ENCODE data around the gene MIXL1.
"Not testable (repeated sequence)": the region's sequence is repeated elsewhere in the genome, so short reads cannot be mapped to it uniquely, and the experiment has no call there.

The MIXL1 gene

DNA sequence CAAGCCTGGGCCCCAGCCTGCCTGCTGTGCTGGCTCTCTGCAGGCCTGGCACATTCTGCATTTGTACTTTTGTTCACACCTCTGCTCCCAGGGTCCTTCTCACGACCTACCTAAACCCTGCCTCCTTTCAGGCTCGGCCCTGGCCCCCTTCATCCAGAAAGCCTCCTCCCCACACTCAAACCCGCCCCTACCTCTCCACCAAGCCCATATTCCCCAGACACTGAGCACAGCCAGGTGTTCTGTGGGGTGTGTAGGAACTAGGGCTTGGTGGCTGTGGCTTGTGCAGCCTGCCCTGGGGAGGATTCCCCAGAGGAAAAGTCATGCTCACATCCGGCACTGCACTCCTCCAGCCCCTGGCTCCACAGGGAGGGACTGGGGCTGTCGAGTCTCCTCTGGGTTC, 8.2 kb upstream of the MIXL1 start:
- DNase-seq: no peak

DNA sequence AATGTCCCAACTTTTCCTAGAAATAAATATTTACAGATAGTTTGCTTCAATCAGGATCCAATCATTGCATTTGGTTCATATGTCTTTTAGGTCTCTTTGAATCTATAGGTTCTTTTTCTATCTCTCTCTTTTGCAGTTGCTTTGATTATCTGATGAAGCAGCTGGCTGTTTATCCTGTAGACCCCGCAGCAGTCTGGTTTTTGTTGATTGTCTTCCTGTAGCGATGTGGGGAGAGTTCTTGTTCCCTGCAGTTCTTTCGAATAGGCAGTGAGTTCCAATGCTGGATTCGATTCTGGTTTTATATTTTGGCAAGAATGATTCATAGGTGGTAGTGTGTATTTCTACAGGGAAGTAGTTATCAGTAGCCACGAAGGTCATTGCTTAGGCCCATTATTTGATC, 7.4 kb upstream of the MIXL1 start:
- no peak for DNase-seq

DNA sequence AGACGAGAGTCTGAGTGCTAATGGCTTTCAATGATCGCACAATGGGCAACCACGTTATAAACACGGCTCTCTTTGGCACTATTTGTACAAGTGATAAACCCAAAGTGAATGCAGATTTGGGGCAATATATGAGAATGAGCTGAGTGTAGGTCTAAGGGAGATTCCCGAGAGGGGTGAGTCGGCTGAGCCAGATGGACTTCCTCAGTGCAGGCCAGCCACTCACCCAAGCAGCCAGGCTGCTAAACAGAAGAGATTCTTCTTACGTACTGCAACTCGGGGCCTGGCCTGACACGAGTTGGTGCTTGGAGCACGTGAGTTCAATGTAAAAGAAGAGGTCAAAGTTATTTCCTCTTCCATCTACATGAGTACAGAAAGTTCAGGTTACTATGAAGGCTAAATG, 6.2 kb upstream of the MIXL1 start:
- DNase-seq: no peak

DNA sequence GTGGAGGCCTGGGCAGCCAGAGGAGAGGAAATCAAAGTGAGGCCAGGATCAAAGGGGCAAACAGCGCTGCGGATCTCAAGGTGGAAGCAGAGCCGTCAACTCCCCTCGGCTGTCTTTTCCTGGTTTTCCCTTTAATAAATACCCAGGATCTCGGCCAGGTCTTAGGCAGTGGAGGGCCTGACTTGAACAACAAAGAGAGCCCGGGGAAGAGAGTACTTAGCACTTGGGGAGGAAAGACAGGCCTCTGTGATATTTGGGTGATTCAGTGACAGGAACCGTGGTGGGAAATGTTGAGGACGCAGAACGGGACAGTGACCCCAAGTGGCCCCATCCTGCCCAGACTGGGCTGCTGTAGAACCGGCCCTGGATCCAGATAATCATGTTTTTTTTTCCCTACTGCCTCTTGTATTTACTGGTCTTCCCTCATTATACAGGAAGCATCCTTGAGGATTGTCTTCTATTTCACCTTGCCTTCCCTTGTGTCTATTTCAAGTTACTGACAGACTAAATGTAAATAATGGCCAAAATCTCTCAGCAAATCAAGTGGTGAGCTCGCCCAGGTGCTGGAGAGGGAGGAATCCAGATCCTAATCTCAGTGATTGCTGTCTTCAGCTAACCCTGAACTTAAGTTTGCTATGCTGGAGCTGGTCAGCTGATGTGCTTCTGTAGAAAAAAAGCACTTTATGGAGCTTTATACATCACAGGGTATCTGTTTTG, 2.8 kb upstream of the MIXL1 start:
- no peak for DNase-seq

DNA sequence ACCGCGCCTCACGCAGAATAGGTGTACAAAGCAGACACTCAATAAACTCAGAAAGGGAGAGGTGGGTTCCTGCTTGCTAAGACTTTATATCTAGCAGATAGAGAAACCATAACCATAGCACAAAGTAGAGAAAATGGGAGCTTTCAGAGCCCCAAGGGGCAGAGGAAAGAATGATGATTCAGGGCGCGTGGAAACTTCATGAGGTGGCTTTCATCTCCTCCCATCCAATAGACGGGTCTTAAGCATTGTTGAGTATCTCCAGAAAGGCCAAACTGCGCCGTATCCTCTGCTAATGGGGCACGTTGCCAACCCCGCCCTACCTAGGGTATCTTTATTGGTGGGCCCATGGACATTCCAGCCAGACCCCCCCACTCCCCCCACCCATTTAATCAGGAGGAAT, 778 bp upstream of the MIXL1 start:
- DNase-seq: no peak

DNA sequence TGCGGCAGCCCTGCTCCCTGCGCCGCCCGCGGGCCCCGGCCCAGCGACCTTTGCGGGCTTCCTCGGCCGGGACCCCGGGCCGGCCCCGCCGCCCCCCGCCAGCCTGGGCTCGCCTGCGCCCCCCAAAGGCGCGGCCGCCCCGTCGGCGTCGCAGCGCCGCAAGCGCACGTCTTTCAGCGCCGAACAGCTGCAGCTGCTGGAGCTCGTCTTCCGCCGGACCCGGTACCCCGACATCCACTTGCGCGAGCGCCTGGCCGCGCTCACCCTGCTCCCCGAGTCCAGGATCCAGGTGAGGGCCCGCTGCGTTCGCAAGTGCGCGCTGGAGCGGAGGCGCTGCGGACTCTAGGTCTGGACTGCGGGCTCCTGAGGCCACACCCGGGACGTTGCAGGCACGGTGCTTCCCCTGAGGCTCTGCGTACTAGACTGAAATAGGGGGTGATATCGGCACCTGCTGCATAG, 351 bp downstream of the MIXL1 start:
- DNase-seq: peak; percentile 7

DNA sequence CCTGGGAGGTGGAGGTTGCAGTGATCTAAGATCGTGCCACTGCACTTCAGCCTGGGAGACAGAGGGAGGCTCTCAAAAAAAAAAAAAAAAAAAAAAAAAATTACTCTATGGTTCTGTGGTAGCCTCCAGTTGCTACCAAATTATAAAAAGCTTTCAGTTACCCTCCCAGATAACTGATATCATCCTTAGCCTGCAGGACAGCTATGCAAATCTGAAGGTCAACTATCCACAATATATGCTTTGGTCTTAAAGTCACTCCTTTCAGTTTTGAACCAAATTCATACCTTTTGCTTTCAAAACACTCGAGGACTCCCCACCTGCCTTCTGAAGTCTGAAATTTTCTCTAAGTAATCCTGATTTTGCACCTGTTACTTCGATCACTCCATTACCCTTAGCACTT, 3.1 kb downstream of the MIXL1 start:
- DNase-seq: no peak

DNA sequence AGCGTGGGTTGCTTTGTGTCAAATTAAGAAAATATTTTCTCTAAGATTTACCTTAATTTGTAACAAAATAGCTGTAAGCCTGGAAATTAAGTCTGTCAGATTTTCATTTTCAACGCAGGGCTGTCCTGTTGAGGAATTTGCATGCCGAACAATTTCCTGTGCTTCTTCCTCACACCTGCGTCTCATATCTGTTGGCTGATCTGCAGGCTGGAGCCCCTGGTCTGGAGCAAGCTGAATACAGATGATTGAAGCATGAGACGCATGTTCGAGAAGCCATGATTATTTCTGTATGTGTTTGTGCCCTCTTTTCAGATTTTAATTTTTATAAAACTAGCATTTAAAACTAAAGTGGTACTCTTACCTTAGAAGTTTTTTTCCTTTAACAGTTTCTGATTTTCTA, 9.8 kb downstream of the MIXL1 start:
- no peak for DNase-seq

DNA sequence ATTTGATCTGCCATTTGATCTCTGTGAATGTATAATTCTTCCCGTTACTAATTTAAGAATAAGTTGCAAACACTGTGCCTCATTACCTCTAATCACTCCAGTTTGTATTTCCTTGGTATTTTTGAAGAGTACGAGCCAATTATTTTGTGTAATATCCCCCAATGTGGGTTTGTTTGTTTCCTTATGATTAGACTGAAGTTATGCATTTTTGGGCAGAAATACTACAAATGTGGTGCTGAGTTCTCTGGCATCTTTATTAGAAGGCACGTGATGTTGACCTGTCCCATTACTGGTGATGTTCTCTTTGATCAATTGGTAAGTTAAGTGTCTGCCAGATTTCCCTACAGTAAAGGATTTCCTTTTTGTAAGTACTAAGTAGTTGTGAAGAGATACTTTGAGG, 10.3 kb downstream of the MIXL1 start:
- no peak for DNase-seq

DNA sequence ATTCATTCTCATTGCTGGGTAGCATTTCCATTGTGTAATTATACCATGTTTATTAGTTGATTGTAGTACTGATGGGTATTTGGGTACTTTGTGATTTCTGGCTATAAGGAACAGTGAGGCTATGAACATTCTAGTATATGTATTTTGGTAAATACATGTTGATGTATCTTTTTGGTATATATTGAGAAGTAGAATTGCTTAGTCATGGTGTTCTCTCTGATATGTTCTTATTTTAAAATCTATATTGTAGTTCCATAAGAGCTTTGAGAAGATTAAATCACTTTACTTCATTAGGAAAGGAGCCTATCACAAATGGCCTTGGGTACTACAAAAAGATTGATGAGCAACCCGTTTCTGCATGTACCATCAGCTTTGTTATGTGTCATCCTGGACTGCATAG, 13.4 kb downstream of the MIXL1 start:
- DNase-seq: no peak

DNA sequence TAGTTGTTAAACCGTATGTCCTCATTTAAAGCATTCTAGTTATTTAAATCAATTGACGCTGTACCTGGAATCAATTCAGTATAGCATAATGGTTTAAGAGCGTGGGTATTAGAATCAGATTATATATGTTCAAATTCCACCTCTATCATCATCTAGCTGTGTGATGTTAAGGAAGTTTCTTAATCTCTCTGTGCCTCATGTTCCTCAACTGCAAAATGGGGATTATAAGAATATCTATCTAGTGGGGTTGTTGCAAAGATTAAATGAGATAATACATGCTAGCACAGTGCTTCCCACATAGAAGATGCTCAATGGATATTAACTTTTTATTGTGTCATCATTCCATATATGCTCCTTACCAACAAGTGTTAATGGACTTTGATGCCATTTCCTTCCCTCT, 16.0 kb downstream of the MIXL1 start:
- no peak for DNase-seq

DNA sequence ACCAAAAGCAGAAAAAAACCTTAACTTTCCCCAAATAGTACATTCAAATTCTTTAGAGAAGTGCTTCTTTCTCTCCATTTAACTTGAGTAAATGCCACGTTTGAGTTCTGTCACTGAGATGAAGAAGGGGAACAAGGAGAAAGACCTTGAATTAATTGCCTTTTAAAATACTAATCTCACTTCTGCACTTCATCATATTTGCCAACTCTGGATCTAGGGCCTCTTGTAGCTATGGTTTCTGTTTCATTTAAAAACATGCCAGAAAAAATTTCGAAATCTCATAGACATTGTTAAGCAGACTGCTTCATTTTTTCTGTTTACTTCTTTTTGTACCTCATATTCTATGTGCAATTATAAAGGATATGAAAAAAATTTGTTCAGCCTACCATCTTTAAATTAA, 24.6 kb downstream of the MIXL1 start:
- no peak for DNase-seq

DNA sequence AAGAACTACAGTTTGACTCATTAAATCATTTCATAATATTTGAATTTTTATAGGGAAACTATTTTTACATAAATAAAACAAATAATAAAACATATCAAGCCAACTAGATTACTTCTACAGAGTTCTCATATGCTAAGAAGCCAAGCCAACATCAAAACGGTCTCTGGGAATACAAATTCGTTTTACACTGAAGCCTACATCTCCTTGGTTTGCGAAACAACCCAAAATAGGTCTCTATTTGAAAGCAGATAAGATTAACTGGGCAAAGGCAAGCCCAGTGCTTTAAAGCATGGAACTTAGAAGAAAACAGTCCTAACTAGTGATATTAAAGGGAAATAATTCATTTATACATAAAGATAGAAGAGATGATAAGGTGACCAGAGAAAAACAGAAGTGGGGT, 25.3 kb downstream of the MIXL1 start:
- DNase-seq: no peak

DNA sequence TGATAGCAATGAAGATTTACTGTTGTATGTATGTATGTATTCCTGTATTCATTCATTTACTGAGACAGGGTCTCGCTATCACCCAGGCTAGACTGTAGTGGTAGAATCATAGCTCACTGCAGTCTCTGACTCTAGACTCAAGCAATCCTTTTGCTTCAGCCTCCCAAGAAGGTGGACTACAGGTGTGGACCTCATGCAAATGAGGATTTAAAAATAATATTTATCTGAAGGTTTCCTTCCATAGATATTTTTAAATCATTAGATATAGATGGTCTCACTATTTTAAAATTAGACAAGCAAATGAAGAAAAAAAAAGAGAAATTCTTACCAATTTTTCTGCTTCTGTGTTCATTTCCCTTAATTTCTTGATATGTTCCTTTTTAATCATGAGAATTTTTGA, 27.0 kb downstream of the MIXL1 start:
- DNase-seq: no peak

DNA sequence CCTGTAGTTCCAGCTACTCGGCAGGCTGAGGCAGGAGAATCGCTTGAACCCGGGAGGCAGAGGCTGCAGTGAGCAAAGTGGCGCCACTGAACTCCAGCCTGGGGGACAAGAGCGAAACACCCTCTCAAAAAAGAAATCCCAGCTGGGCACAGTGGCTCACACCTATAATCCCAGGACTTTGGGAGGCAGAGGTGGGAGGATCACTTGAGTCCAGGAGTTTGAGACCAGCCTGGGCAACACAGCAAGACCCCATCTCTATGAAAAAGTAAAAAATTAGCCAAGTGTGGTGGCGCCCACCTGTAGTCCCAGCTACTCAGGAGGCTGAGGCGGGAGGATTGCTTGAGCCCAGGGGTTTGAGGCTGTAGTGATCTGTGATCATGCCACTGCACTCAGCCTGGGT, 29.4 kb downstream of the MIXL1 start:
- not testable (repeated sequence) for DNase-seq

DNA sequence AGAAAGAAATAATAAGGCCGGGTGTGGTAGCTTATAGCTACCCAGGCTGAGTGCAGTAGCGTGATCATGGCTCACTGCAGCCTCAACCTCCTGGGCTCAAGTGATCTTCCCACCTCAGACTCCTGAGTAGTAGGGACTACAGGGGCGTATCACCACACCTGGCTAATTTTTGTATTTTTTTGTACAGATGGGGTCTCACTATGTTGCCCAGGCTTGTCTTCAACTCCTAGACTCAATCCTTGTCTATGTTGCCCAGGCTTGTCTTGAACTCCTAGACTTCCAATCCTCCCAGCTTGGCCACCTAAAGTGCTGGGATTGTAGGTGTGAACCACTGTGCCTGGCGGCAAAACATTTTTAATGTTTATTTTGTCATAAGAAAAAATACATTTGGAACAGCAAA, 30.5 kb downstream of the MIXL1 start:
- DNase-seq: no peak

DNA sequence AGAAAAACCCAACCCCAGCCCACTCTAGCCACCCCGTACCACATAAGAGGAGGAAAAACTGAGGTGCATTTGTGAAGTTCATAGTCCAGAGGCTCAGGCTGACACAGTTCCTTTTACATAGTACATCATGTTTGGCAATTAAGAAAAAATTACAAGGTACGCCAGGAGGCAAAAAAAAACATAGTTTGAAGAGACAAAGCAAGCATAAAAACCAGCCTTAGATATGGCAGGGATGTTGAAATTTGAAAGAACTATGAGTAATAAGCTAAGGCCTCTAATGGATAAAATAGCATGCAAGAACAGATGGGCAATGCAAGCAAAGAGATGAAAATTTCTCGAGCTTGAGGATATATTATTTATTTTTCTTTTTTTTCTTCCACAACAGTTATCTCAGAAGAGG, 31.9 kb downstream of the MIXL1 start:
- DNase-seq: no peak

DNA sequence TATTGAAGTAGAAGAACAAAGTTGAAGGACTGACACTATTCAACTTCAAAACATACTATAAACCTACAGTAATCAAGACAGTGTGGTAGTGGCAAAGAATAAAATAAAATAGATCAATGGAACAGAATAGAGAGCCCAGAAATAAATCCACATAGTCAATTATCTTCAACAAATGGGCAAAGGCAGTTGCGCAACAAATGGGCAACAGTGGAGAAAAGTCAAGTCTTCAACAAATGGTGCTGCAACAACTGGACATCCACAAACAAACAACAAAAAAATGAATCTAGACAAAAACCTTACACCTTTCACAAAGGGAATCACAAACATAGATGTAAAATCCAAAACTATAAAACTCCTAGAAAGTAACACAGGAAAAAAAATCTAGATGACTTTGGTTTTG, 38.4 kb downstream of the MIXL1 start:
- DNase-seq: no peak

DNA sequence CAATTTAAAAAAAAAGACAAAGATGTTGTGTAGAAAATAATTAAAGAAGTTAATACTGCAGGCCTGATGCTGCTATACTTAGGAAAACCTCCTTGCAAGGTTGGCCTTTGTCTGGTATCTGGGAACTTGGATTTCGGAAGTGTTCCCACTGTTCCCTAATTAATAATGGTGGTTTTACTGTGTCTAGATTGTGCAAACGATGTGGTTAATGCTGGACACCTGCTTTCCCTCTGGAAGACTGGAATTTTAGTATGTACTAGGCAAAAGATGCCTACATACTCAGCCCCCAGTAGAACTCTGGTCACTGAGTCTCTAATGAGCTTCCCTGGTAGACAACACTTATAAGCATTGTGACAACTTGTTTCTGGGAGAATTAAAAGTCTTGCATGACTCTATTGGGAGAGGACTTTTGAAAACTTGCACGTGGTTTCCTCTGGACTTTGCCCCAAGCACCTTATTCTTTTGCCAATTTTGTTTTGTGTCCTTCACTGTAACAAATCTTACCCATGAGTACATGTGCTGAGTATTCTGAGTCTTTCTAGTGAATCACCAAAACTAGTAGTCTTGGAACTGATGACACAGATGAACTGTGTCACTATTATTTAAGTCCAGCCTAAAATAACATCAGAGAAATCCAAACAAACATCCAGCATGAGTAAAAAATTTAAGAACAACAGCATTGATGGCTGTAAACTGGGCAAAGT, 45.1 kb downstream of the MIXL1 start:
- DNase-seq: no peak

DNA sequence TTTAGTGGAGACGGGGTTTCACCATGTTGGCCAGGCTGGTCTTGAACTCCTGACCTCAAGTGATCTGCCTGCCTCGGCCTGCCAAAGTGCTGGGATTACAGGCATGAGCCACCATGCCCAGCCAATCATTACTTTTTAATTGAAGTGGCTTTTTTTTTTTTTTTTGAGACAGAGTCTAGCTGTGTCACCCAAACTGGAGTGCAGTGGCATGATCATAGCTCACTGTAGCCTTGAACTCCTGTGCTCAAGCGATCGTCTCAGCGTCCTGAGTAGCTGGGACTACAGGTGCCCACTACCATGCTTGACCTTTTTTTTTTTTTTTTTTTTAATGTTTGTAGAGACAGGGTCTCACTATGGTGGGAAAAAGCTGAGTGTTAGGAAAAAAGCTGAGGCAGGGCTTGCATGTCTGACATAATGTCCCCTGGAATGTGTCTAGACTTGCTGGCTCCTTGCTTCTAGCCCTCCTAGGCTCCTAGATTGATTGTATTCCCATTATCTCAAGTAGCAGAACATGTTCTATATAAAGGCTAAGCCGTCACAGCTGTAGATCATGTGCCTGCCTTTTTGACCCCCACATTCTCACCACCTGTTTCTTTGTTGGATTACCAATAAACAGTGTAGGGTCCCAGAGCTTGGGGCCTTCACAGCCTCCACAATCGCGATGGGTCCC, 48.9 kb downstream of the MIXL1 start:
- not testable (repeated sequence) for DNase-seq

DNA sequence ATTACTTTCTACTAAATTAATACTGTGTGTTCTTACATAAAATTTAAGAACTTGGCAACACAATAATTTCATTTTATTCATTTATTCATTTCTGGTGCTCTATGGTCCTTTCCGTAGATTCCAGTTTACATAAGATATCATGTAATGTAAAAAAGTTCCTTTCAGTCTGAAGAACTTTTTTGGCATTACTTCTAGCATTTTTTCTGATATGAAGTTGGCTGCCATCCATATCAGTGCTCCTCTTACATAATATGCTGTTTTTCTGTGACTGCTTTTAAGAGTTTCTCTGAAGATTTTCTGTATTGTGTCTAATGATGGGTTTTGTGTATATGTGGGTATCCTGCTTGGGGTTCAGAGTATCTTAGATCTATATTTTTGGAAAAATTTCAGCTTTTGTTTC, 50.7 kb downstream of the MIXL1 start:
- no peak for DNase-seq

DNA sequence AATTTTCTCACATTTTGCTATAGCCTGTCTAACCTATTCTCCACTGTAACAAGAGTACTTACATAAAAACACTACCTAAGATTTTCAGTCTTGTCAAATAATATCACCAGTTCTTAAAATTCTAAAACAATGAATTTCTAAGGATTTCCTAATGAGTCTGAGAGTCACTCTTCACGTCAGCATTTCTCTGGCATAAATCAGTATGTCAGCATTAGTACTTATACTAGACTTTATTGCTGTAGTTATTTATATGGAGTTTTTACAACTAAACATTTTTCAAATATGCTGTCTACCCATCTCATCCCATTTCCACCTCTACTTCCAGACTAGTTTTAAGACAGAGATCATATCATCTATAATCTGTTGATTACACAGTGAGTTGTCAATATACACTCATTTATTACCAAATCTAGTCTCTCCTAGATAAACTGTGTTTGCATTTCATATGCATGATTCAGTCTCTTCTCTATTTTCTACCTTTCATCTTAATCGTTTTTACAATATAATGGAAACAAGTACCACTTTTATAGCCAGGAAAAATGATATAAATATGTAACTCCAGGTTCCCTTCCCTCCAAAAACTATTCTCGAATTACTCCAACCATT, 52.7 kb downstream of the MIXL1 start:
- DNase-seq: no peak
